ENCODE results near the gene QRFP. TPM values are rescaled to one million over a fixed set of nuclear protein-coding genes. Genes with fewer than 3 reads are reported as not detected.

Gene QRFP
- polyA plus RNA-seq, 1 donor from 2014 or later = not detected

- Histone ChIP-seq H3K79me2 (replicated peaks; ENCODE audit: insufficient read depth, low read length) (peaks cover 11% of the 10 kb centered on the region), H3K4me2 (ENCODE audit: low read length) (no peak overlapping the region), H4K20me1 (ENCODE audit: insufficient read depth) (peaks cover 10% of the 10 kb centered on the region), H3K36me3 (ENCODE audit: insufficient read depth, low read length) (peaks cover 6% of the 10 kb centered on the region), H3K9me3 (ENCODE audit: low read length) (no peaks in the 10 kb centered on the region), H3K27me3 (ENCODE audit: insufficient read depth, low read depth, low read length) (no peaks in the 10 kb centered on the region), H3K4me3 (ENCODE audit: low read length) (no peak overlapping the region), H2AFZ (ENCODE audit: low read depth, low read length) (no peak overlapping the region), H3F3A (ENCODE audit: insufficient read depth, low read length, poor library complexity, severe bottlenecking) (no peaks in the 10 kb centered on the region), H3K9ac (ENCODE audit: low read length) (no peak overlapping the region), H3K9me2 (ENCODE audit: insufficient read depth, low read length) (no peaks in the 10 kb centered on the region), H3K27ac (ENCODE audit: low read length) (no peak overlapping the region)
- TF ChIP-seq MXI1 (conservative IDR thresholded peaks at IDR 0.05; ENCODE audit: poor library complexity, severe bottlenecking) = no peak
- TF ChIP-seq RAD21 (conservative IDR thresholded peaks at IDR 0.05) = no peak
- no peak for TF ChIP-seq EZH2 (IDR thresholded peaks at IDR 0.05; ENCODE audit: borderline replicate concordance, insufficient read depth, low read length, poor library complexity, severe bottlenecking)
- no peak for TF ChIP-seq CTCF (IDR thresholded peaks at IDR 0.05; ENCODE audit: poor library complexity, severe bottlenecking)
- TF ChIP-seq SMC3 (conservative IDR thresholded peaks at IDR 0.05; ENCODE audit: poor library complexity) = no peak
- no peak for TF ChIP-seq REST (IDR thresholded peaks at IDR 0.05; ENCODE audit: borderline replicate concordance)
- no peak for TF ChIP-seq TAF1 (IDR thresholded peaks at IDR 0.05; ENCODE audit: low read depth)
- no peak for TF ChIP-seq POLR2AphosphoS5 (IDR thresholded peaks at IDR 0.05)
- no peak for TF ChIP-seq EP300 (conservative IDR thresholded peaks at IDR 0.05; ENCODE audit: poor library complexity, severe bottlenecking)
Measured at GRCh38 chr9:130870491-130871381, 25.9 kb downstream of the QRFP start.

- Histone ChIP-seq H3K36me3 (ENCODE audit: insufficient read depth, low read length) (peaks cover 6% of the 10 kb centered on the region), H3K27ac (ENCODE audit: low read length) (no peak overlapping the region), H3F3A (ENCODE audit: insufficient read depth, low read length, poor library complexity, severe bottlenecking) (no peaks in the 10 kb centered on the region), H3K4me3 (ENCODE audit: low read length) (no peak overlapping the region), H3K4me2 (ENCODE audit: low read length) (no peak overlapping the region), H3K9me3 (ENCODE audit: low read length) (no peaks in the 10 kb centered on the region), H2AFZ (ENCODE audit: low read depth, low read length) (no peak overlapping the region), H3K27me3 (ENCODE audit: insufficient read depth, low read depth, low read length) (no peaks in the 10 kb centered on the region), H3K9ac (ENCODE audit: low read length) (no peak overlapping the region), H3K79me2 (replicated peaks; ENCODE audit: insufficient read depth, low read length) (peaks cover 11% of the 10 kb centered on the region), H4K20me1 (ENCODE audit: insufficient read depth) (peaks cover 10% of the 10 kb centered on the region), H3K9me2 (ENCODE audit: insufficient read depth, low read length) (no peaks in the 10 kb centered on the region)
- TF ChIP-seq REST (IDR thresholded peaks at IDR 0.05; ENCODE audit: borderline replicate concordance) (no peak), EP300 (conservative IDR thresholded peaks at IDR 0.05; ENCODE audit: poor library complexity, severe bottlenecking) (no peak), EZH2 (IDR thresholded peaks at IDR 0.05; ENCODE audit: borderline replicate concordance, insufficient read depth, low read length, poor library complexity, severe bottlenecking) (no peak), RAD21 (conservative IDR thresholded peaks at IDR 0.05) (no peak), CTCF (IDR thresholded peaks at IDR 0.05; ENCODE audit: poor library complexity, severe bottlenecking) (no peak), MXI1 (conservative IDR thresholded peaks at IDR 0.05; ENCODE audit: poor library complexity, severe bottlenecking) (no peak), POLR2AphosphoS5 (IDR thresholded peaks at IDR 0.05) (no peak), TAF1 (IDR thresholded peaks at IDR 0.05; ENCODE audit: low read depth) (no peak), SMC3 (conservative IDR thresholded peaks at IDR 0.05; ENCODE audit: poor library complexity) (no peak)
Measured at GRCh38 chr9:130869250-130869649, 27.4 kb downstream of the QRFP start.

All from neural cell (in vitro differentiated cells).